H1 (cell line): ENCODE measurements around the gene RALGAPB. TPM values are rescaled to one million over a fixed set of nuclear protein-coding genes. Genes with fewer than 3 reads are reported as not detected.

Experiments
- CTCF ChIA-PET: fragments of 300-600 bp; sonication (Branson Sonifier 250); formaldehyde crosslinking; loops from one replicate; lab custom pipeline; 2021; ENCODE audit not compliant: partially characterized antibody; lab: Charles Lee
- POLR2A ChIA-PET: fragments of 300-600 bp; sonication (Branson Sonifier 250); formaldehyde crosslinking; loops from one replicate; lab custom pipeline; 2021; ENCODE audit warnings: inconsistent platforms; ENCODE audit not compliant: partially characterized antibody; lab: Charles Lee
- DNase-seq, 2 experiments: peaks; one replicate each; pipeline versions ENCODE4 v3.0.0 to v3.0.0-alpha.2; 2010 to 2022; ENCODE audit warnings: low spot score in 2 of 2, low read depth in 1 of 2, mixed read lengths in 1 of 2
- FAIRE-seq: peaks from 2 replicates; lab custom pipeline; 2011; peaks lifted over from hg19 to GRCh38; lab: Jason Lieb, UNC
- H2AFZ ChIP-seq: 2 replicates; pipeline ENCODE4 v1.8.1; 2012; ENCODE audit warnings: low read length, inconsistent platforms
- H2AK5ac ChIP-seq: 2 replicates; pipeline ENCODE4 v1.6.1; 2013; ENCODE audit warnings: low read depth, low read length
- H2BK120ac ChIP-seq: replicated peaks from 2 replicates; pipeline ENCODE3; 2013; ENCODE audit warnings: low read depth, low read length, inconsistent platforms
- H2BK12ac ChIP-seq: 2 replicates; pipeline ENCODE4 v1.6.1; 2013; ENCODE audit warnings: low read depth, low read length
- H2BK15ac ChIP-seq: 2 replicates; pipeline ENCODE4 v1.6.1; 2013; ENCODE audit warnings: low read length
- H2BK20ac ChIP-seq: 2 replicates; pipeline ENCODE4 v1.6.1; 2013; ENCODE audit warnings: low read length
- H2BK5ac ChIP-seq: 2 replicates; pipeline ENCODE4 v1.6.1; 2013; ENCODE audit warnings: low read depth, low read length
- H3K14ac ChIP-seq: 2 replicates; pipeline ENCODE4 v1.6.1; 2013; ENCODE audit warnings: inconsistent platforms; ENCODE audit not compliant: insufficient read length
- H3K18ac ChIP-seq: 2 replicates; pipeline ENCODE4 v1.6.1; 2013; ENCODE audit warnings: low read length; ENCODE audit errors: extremely low read depth
- H3K23ac ChIP-seq: 2 replicates; pipeline ENCODE4 v1.6.1; 2013; ENCODE audit warnings: inconsistent platforms; ENCODE audit not compliant: insufficient read length
- H3K23me2 ChIP-seq: 2 replicates; pipeline ENCODE4 v1.6.1; 2013; ENCODE audit warnings: low read depth, low read length
- H3K27ac ChIP-seq: 2 replicates; pipeline ENCODE4 v1.6.1; 2011; ENCODE audit warnings: low read depth, low read length, inconsistent platforms
- H3K27me3 ChIP-seq, 4 experiments: replicated peaks in 1 of 4; 1 replicate in 1 of 4; 2 replicates in 3 of 4; pipeline versions ENCODE4 v1.6.1 to v1.8.1; 2011 to 2013; ENCODE audit warnings: low read length in 3 of 4, mild to moderate bottlenecking in 3 of 4, inconsistent platforms in 2 of 4, mixed read lengths in 2 of 4, moderate library complexity in 1 of 4; ENCODE audit not compliant: control insufficient read depth in 3 of 4, insufficient read depth in 3 of 4; ENCODE audit errors: extremely low read depth in 1 of 4
- H3K36me3 ChIP-seq, 4 experiments: 2 replicates each; pipeline versions ENCODE4 v1.6.1 to v1.8.1; 2011 to 2013; ENCODE audit warnings: mild to moderate bottlenecking in 4 of 4, low read length in 3 of 4, moderate library complexity in 2 of 4, control low read depth in 1 of 4, inconsistent platforms in 1 of 4; ENCODE audit not compliant: insufficient read depth in 4 of 4, control insufficient read depth in 2 of 4
- H3K4ac ChIP-seq: replicated peaks from 2 replicates; pipeline ENCODE3; 2013; ENCODE audit warnings: low read length, low read depth, mixed read lengths, inconsistent platforms; ENCODE audit not compliant: insufficient read length
- H3K4me1 ChIP-seq, 4 experiments: replicated peaks in 1 of 4; 1 replicate in 1 of 4; 2 replicates in 3 of 4; pipeline versions ENCODE4 v1.6.1 to v1.8.1; 2011 to 2013; ENCODE audit warnings: low read length in 3 of 4, inconsistent platforms in 2 of 4, mixed read lengths in 1 of 4; ENCODE audit not compliant: insufficient read depth in 4 of 4, control insufficient read depth in 3 of 4
- H3K4me2 ChIP-seq, 2 experiments: 2 replicates each; pipeline versions ENCODE4 v1.6.1 to v1.8.1; 2011 to 2013; ENCODE audit warnings: low read depth in 2 of 2, low read length in 2 of 2, control low read depth in 1 of 2, inconsistent platforms in 1 of 2, mild to moderate bottlenecking in 1 of 2; ENCODE audit not compliant: insufficient read depth in 1 of 2
- H3K4me3 ChIP-seq, 4 experiments: fragments of 200-600, 300-600 bp in 1 of 4; sonication (generic), shearing (Covaris generic), sonication (Bioruptor Twin) in 1 of 4; 2 replicates each; pipeline versions ENCODE4 v1.5.1 to v1.8.1; 2011 to 2016; ENCODE audit warnings: low read length in 4 of 4, low read depth in 3 of 4, control low read depth in 2 of 4, inconsistent platforms in 2 of 4, mild to moderate bottlenecking in 2 of 4, mixed read lengths in 1 of 4, moderate library complexity in 1 of 4; ENCODE audit not compliant: insufficient read depth in 2 of 4; ENCODE audit errors: extremely low read depth in 1 of 4
- H3K56ac ChIP-seq: replicated peaks from 2 replicates; pipeline ENCODE3; 2013; ENCODE audit warnings: low read depth, mild to moderate bottlenecking, mixed read lengths, low read length, inconsistent platforms; ENCODE audit not compliant: insufficient read length
- H3K79me1 ChIP-seq: 2 replicates; pipeline ENCODE4 v1.6.1; 2013; ENCODE audit warnings: low read depth, low read length, control low read depth
- H3K79me2 ChIP-seq, 2 experiments: 2 replicates each; pipeline versions ENCODE4 v1.6.1 to v1.8.1; 2012 to 2013; ENCODE audit warnings: low read length in 2 of 2, mild to moderate bottlenecking in 2 of 2, inconsistent platforms in 1 of 2; ENCODE audit not compliant: insufficient read depth in 2 of 2, control insufficient read depth in 1 of 2
- H3K9ac ChIP-seq, 4 experiments: replicated peaks in 1 of 4; 1 replicate in 1 of 4; 2 replicates in 3 of 4; pipeline versions ENCODE4 v1.6.1 to v1.8.1; 2011 to 2013; ENCODE audit warnings: low read depth in 3 of 4, low read length in 3 of 4, control low read depth in 2 of 4, mild to moderate bottlenecking in 2 of 4, moderate library complexity in 2 of 4, inconsistent platforms in 1 of 4; ENCODE audit errors: extremely low read depth in 1 of 4
- H3K9me3 ChIP-seq, 2 experiments: 2 replicates each; pipeline versions ENCODE4 v1.6.1 to v1.8.1; 2012 to 2013; ENCODE audit warnings: mild to moderate bottlenecking in 2 of 2, moderate library complexity in 2 of 2, control low read depth in 1 of 2, inconsistent platforms in 1 of 2, low read depth in 1 of 2, low read length in 1 of 2, mixed read lengths in 1 of 2; ENCODE audit not compliant: insufficient read depth in 2 of 2
- H4K20me1 ChIP-seq, 2 experiments: replicated peaks in 1 of 2; 2 replicates each; pipeline versions ENCODE3 to v1.8.1; 2011 to 2013; ENCODE audit warnings: inconsistent platforms in 2 of 2, low read length in 2 of 2, mild to moderate bottlenecking in 1 of 2; ENCODE audit not compliant: insufficient read depth in 2 of 2, control insufficient read depth in 1 of 2
- H4K5ac ChIP-seq: 2 replicates; pipeline ENCODE4 v1.6.1; 2013; ENCODE audit warnings: low read length, low read depth, mixed read lengths, inconsistent platforms; ENCODE audit not compliant: insufficient read length
- H4K8ac ChIP-seq: 2 replicates; pipeline ENCODE4 v1.8.0; 2013; ENCODE audit warnings: mild to moderate bottlenecking, moderate library complexity, low read length, inconsistent platforms; ENCODE audit not compliant: insufficient read depth; ENCODE audit errors: extremely low read depth
- H4K91ac ChIP-seq: replicated peaks from 2 replicates; pipeline ENCODE3; 2013; ENCODE audit warnings: low read length, mixed read lengths, inconsistent platforms; ENCODE audit not compliant: insufficient read length
- CHD1 ChIP-seq: IDR thresholded peaks from 2 replicates; pipeline ENCODE4 v1.6.1; 2012; ENCODE audit warnings: low read depth, low read length, improper control_type of control experiment
- EGR1 ChIP-seq: IDR thresholded peaks from 2 replicates; pipeline ENCODE4 v1.6.1; 2011; ENCODE audit warnings: low read depth, low read length, borderline replicate concordance
- FOSL1 ChIP-seq: IDR thresholded peaks from 2 replicates; pipeline ENCODE4 v1.6.1; 2011; ENCODE audit warnings: mild to moderate bottlenecking, low read depth, low read length, moderate library complexity; ENCODE audit not compliant: insufficient read depth
- NANOG ChIP-seq: IDR thresholded peaks from 2 replicates; pipeline ENCODE4 v1.6.1; 2011; ENCODE audit warnings: low read length, low read depth, mild to moderate bottlenecking, inconsistent platforms; ENCODE audit not compliant: insufficient read depth, poor library complexity, severe bottlenecking
- SAP30 ChIP-seq: fragments of 300-600 bp; sonication (generic); IDR thresholded peaks from 2 replicates; pipeline ENCODE4 v1.7.1; 2012; ENCODE audit warnings: low read length, moderate library complexity, mild to moderate bottlenecking, inconsistent platforms; ENCODE audit not compliant: insufficient read depth, insufficient replicate concordance
- SIRT6 ChIP-seq: IDR thresholded peaks from one replicate; pipeline ENCODE4 v1.7.1; 2012; ENCODE audit warnings: low read length, inconsistent platforms
- SIX5 ChIP-seq: IDR thresholded peaks from 2 replicates; pipeline ENCODE4 v1.6.1; 2011; ENCODE audit warnings: mild to moderate bottlenecking, low read depth, low read length
- SP1 ChIP-seq: IDR thresholded peaks from 2 replicates; pipeline ENCODE4 v1.6.1; 2011; ENCODE audit warnings: low read depth, low read length
- SUZ12 ChIP-seq: fragments of 200-600 bp; sonication (generic); IDR thresholded peaks from 2 replicates; pipeline ENCODE4 v1.6.1; 2012; ENCODE audit warnings: mild to moderate bottlenecking, inconsistent platforms, low read length, moderate library complexity, mixed read lengths
- YY1 ChIP-seq: IDR thresholded peaks from 2 replicates; pipeline ENCODE4 v1.6.1; 2011; ENCODE audit warnings: low read depth, mild to moderate bottlenecking, low read length
- WGBS, 2 experiments: shearing (Covaris generic) in 1 of 2; methylation state at CpG; one replicate each; pipeline versions ENCODE4 v1.1.6 to v1.1.7; 2013 to 2015; ENCODE audit warnings: low lambda C conversion rate in 2 of 2, mixed read lengths in 2 of 2, inconsistent platforms in 1 of 2, low coverage in 1 of 2, missing lambda C conversion rate in 1 of 2; ENCODE audit not compliant: insufficient replicate concordance in 2 of 2, insufficient coverage in 1 of 2, insufficient read length in 1 of 2; ENCODE audit errors: extremely low coverage in 1 of 2, missing lambda C conversion rate in 1 of 2; 5-methylcytosine and 5-hydroxymethylcytosine counted together
- polyA plus RNA-seq, 7 experiments: library from polyadenylated mRNA; depleted of rRNA in 3 of 7; stranded (reverse) in 5 of 7; unstranded in 2 of 7; fragments of >200 nt in 5 of 7; fragments of 200-250 nt in 2 of 7; gene quantifications; 1 replicate in 5 of 7; 2 replicates in 1 of 7; 4 replicates in 1 of 7; pipeline versions ENCODE4 v1.2.1 to v1.2.3, GENCODE V29; 2011 to 2013; ENCODE audit warnings: missing spikeins in 2 of 7, mixed read lengths in 2 of 7
- total RNA-seq: library from RNA; stranded (reverse); fragmentation: NEBNext Ultra II Directional; extraction: Animal tissue kit (Norgen Biotek cat#: 25700); gene quantifications from 2 replicates; pipeline ENCODE4 v1.2.1, GENCODE V29; 2021
- TF ChIP-seq, protein P1 (sequence below): IDR thresholded peaks from 2 replicates; pipeline ENCODE4 v1.6.1; 2012; ENCODE audit warnings: inconsistent platforms

RALGAPB gene
- total and polyA plus RNA-seq, 2 of the 8 experiments (the other 6 are each of a cell fraction or from before 2014, with no cell fraction given) = 10.6 to 35.1 TPM

DNA sequence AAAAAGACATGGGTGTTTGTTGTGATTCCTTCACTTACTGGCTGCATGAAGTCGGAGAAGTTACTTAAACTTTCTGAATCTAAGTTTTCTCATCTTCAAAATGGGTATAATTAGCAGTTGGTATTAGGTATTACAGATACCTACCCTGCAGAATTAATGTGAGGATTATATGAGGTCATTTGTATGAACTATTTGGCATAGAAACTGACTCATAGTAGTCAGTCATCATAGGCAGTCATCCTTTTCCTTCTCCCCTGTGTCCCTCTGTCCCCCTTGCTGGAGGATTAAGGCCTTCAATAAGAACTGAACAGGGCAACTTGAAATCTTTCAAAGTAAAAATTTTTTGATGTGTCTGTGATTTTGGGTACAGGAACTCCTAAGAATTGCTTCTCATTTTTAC, 26.3 kb downstream of the RALGAPB start:
- H3K23me2 ChIP-seq = no peaks in the 10 kb centered on the region
- no peak overlapping the region for H4K8ac ChIP-seq
- ChIA-PET POLR2A (no interaction called here), CTCF (no interaction called here)
- FAIRE-seq (no peak), DNase-seq (no peak)
- no peak overlapping the region for H3K9ac ChIP-seq
- H2AFZ ChIP-seq = no peak overlapping the region
- H3K4me3 ChIP-seq = no peak overlapping the region
- no peaks in the 10 kb centered on the region for H3K79me2 ChIP-seq
- no peak overlapping the region for H3K4ac ChIP-seq
- H3K36me3 ChIP-seq = peaks cover 2 to 45% (median 24%) of the 10 kb centered on the region in 4 experiments; a peak in 6 of 8 replicates
- H2BK20ac ChIP-seq = no peak overlapping the region
- no peak overlapping the region for H4K5ac ChIP-seq
- no peaks in the 10 kb centered on the region for H3K27me3 ChIP-seq
- H2BK12ac ChIP-seq = no peak overlapping the region
- H2AK5ac ChIP-seq = no peak overlapping the region
- no peak overlapping the region for H2BK5ac ChIP-seq
- H2BK15ac ChIP-seq = no peak overlapping the region
- no peak overlapping the region for H3K14ac ChIP-seq
- no peak overlapping the region for H3K27ac ChIP-seq
- H3K79me1 ChIP-seq = no peaks in the 10 kb centered on the region; the same call in 1 of the 2 replicates
- H3K18ac ChIP-seq = no peak overlapping the region
- H3K4me2 ChIP-seq = no peak overlapping the region
- no peaks in the 10 kb centered on the region for H3K4me1 ChIP-seq
- no peak overlapping the region for H4K91ac ChIP-seq
- 88% methylated on average over 1 of the region's 1 CpG; no CpG with 5 or more reads in 1 of the 2 experiments for WGBS, 2 experiments
- H3K23ac ChIP-seq = no peak overlapping the region
- no peak overlapping the region for H3K56ac ChIP-seq
- H4K20me1 ChIP-seq = peaks cover 0 to 2% of the 10 kb centered on the region in 2 experiments
- H3K9me3 ChIP-seq = no peaks in the 10 kb centered on the region
- TF ChIP-seq SP1 (no peak), SUZ12 (no peak), SIX5 (no peak), SAP30 (no peak), CHD1 (no peak), NANOG (no peak), EGR1 (no peak), FOSL1 (no peak), SIRT6 (no peak), YY1 (no peak)
- TF ChIP-seq, protein P1, sequence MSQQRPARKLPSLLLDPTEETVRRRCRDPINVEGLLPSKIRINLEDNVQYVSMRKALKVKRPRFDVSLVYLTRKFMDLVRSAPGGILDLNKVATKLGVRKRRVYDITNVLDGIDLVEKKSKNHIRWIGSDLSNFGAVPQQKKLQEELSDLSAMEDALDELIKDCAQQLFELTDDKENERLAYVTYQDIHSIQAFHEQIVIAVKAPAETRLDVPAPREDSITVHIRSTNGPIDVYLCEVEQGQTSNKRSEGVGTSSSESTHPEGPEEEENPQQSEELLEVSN = no peak
- H2BK120ac ChIP-seq = no peak overlapping the region
